HG03565 (cell line): Measurements from ENCODE around the gene KLF13.
A peak's percentile ranks its signal among the peaks of the same experiment; 100 is the strongest.

Experiments used
- ATAC-seq: cut with Tn5 transposase; IDR thresholded peaks from one replicate; pipeline ENCODE4 v1.9.1; 2021; ENCODE audit warnings: mild to moderate bottlenecking, moderate library complexity; ENCODE audit not compliant: unreplicated experiment

Gene KLF13

GRCh38 chr15:31377030-31377429, 50.4 kb downstream of the KLF13 start:
- ATAC-seq = no peak

- ATAC-seq = no peak
These were observed 51.8 kb downstream of the KLF13 start for GRCh38 chr15:31378363-31378903.

GRCh38 chr15:31379042-31379441, 52.4 kb downstream of the KLF13 start:
- ATAC-seq = no peak

- ATAC-seq = no peak
These were observed 52.9 kb downstream of the KLF13 start for GRCh38 chr15:31379577-31379976.

- ATAC-seq = no peak
These were observed 55.4 kb downstream of the KLF13 start for GRCh38 chr15:31381801-31382712.

- ATAC-seq = no peak
These were observed 56.0 kb downstream of the KLF13 start for GRCh38 chr15:31382713-31383045.

- no peak for ATAC-seq
These were observed 56.5 kb downstream of the KLF13 start for GRCh38 chr15:31383139-31383538.

- ATAC-seq = no peak
These were observed 57.9 kb downstream of the KLF13 start for GRCh38 chr15:31384568-31384967.

- no peak for ATAC-seq
These were observed 59.1 kb downstream of the KLF13 start for GRCh38 chr15:31385736-31386135.

GRCh38 chr15:31387092-31387478, 60.5 kb downstream of the KLF13 start:
- ATAC-seq = no peak

GRCh38 chr15:31387479-31388118, 61.0 kb downstream of the KLF13 start:
- ATAC-seq = no peak

- ATAC-seq = no peak
These were observed 62.9 kb downstream of the KLF13 start for GRCh38 chr15:31389576-31389975.

GRCh38 chr15:31390029-31390428, 63.4 kb downstream of the KLF13 start:
- no peak for ATAC-seq

GRCh38 chr15:31390777-31391486, 64.3 kb downstream of the KLF13 start:
- ATAC-seq = no peak

GRCh38 chr15:31391687-31392671, 65.3 kb downstream of the KLF13 start:
- ATAC-seq = peak; percentile 47

GRCh38 chr15:31392761-31393401, 66.2 kb downstream of the KLF13 start:
- peak; percentile 16 for ATAC-seq

- ATAC-seq = no peak
These were observed 66.9 kb downstream of the KLF13 start for GRCh38 chr15:31393444-31394091.

GRCh38 chr15:31396881-31397560, 70.4 kb downstream of the KLF13 start:
- no peak for ATAC-seq
